DMS79 treated with DMSO at 0.1 percent for 48 hours (cell line): ENCODE measurements around the gene AKAP1.

Experiments
- DNase-seq: peaks from one replicate; lab custom pipeline; 2025; lab: John Stamatoyannopoulos, UW

Gene AKAP1

GRCh38 chr17:57130708-57131461 is 45.8 kb downstream of the AKAP1 start:
- peak; percentile 63 for DNase-seq

- no peak for DNase-seq
Measured at GRCh38 chr17:57132663-57133062, 47.6 kb downstream of the AKAP1 start.

GRCh38 chr17:57133486-57133885 is 48.4 kb downstream of the AKAP1 start:
- DNase-seq, result no peak

GRCh38 chr17:57135026-57135788 is 50.2 kb downstream of the AKAP1 start:
- DNase-seq, result no peak

- DNase-seq, result no peak
Measured at GRCh38 chr17:57135789-57136291, 50.8 kb downstream of the AKAP1 start.

GRCh38 chr17:57136355-57136754 is 51.3 kb downstream of the AKAP1 start:
- no peak for DNase-seq

- no peak for DNase-seq
Measured at GRCh38 chr17:57138030-57138911, 53.2 kb downstream of the AKAP1 start.

GRCh38 chr17:57138956-57139576 is 54.0 kb downstream of the AKAP1 start:
- DNase-seq, result no peak

GRCh38 chr17:57140316-57140715 is 55.3 kb downstream of the AKAP1 start:
- no peak for DNase-seq

- no peak for DNase-seq
Measured at GRCh38 chr17:57142925-57143324, 57.9 kb downstream of the AKAP1 start.

GRCh38 chr17:57143361-57143760 is 58.3 kb downstream of the AKAP1 start:
- no peak for DNase-seq

GRCh38 chr17:57143919-57144318 is 58.9 kb downstream of the AKAP1 start:
- no peak for DNase-seq

- no peak for DNase-seq
Measured at GRCh38 chr17:57144567-57144966, 59.5 kb downstream of the AKAP1 start.

GRCh38 chr17:57145347-57145746 is 60.3 kb downstream of the AKAP1 start:
- DNase-seq, result no peak

GRCh38 chr17:57146273-57146672 is 61.2 kb downstream of the AKAP1 start:
- DNase-seq, result no peak

- DNase-seq, result no peak
Measured at GRCh38 chr17:57151798-57152197, 66.8 kb downstream of the AKAP1 start.

- no peak for DNase-seq
Measured at GRCh38 chr17:57152967-57153528, 68.0 kb downstream of the AKAP1 start.

GRCh38 chr17:57154921-57155320 is 69.9 kb downstream of the AKAP1 start:
- no peak for DNase-seq

GRCh38 chr17:57158325-57158724 is 73.3 kb downstream of the AKAP1 start:
- no peak for DNase-seq

GRCh38 chr17:57158795-57159194 is 73.7 kb downstream of the AKAP1 start:
- DNase-seq, result no peak

- DNase-seq, result no peak
Measured at GRCh38 chr17:57160624-57161023, 75.6 kb downstream of the AKAP1 start.
